Femur (tissue), 1 donor: ENCODE results near the gene ZCCHC24.

ENCODE experiments used
- DNase-seq: peaks from one replicate; pipeline ENCODE4 v3.0.0-alpha.2; 2017

The ZCCHC24 gene

GRCh38 chr10:79430936-79431335 lies 14.5 kb downstream of the ZCCHC24 start:
- DNase-seq: no peak

DNA sequence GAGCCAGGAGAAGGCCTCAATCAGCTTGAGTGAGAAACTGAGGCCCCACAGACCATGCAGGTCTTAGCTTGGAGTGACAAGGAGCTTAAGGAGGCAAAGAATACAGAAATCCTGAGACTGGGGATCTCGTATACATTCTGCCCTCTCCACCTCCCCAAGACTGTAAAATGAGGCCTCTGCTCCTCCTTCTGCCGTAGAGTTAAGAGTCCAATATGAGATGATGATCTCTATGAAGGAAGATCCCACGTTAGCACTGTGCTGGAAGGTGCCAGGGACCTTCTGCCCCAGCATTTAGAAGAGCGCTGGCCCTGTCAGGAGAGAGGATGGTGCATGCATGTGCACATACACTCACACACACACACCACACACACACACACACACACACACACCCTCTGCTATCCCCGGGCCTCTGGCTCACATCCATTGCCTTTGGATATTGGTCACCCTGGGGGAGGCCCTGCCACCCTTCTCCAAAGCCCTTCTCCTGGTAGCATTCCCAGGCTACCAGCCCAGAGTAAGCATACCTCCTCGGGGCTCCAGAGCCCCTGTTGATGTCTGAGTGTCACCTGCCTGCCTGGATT lies 15.0 kb downstream of the ZCCHC24 start:
- no peak for DNase-seq

GRCh38 chr10:79429751-79430150 lies 15.7 kb downstream of the ZCCHC24 start:
- DNase-seq: no peak

- DNase-seq: no peak
Observed at GRCh38 chr10:79427965-79428364, 17.5 kb downstream of the ZCCHC24 start.

- no peak for DNase-seq
Observed at GRCh38 chr10:79425074-79425532, 20.3 kb downstream of the ZCCHC24 start.

GRCh38 chr10:79424221-79425073 lies 21.0 kb downstream of the ZCCHC24 start:
- DNase-seq: no peak

DNA sequence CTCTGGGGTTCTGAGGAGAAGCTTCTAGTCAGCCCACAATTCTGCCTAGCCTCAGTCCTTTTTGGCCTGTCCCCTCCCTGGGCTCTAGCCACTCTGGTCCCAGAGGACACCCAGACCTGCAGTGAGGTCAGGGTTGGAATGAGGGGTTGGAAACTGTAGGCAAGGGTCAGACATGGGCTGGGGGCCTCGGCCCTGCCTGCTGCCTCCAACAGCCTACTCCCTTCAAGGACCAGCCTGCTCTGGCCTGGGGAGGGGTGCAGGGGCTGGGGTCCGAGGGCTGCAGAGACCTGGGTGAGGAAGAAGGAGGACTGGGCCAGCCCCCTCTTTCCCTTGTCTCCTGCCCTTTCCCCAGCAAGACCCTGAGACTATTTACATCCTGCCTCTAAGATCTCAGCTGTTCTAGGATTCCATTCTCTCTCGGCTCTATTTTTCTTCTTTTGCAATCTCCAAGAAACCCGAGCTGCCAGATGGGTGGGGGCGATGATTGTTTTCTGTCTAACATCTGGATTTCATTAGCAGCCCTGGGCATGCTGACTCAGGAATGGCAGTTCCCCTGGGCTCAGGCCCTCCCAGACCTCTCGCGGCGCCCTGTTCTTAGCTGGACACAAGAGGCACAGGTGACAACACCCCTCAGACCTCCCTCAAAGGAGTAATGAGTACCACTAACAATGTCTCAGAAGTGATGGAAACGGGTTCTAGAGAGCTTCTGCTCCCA lies 23.1 kb downstream of the ZCCHC24 start:
- DNase-seq: peak; percentile 75

DNA sequence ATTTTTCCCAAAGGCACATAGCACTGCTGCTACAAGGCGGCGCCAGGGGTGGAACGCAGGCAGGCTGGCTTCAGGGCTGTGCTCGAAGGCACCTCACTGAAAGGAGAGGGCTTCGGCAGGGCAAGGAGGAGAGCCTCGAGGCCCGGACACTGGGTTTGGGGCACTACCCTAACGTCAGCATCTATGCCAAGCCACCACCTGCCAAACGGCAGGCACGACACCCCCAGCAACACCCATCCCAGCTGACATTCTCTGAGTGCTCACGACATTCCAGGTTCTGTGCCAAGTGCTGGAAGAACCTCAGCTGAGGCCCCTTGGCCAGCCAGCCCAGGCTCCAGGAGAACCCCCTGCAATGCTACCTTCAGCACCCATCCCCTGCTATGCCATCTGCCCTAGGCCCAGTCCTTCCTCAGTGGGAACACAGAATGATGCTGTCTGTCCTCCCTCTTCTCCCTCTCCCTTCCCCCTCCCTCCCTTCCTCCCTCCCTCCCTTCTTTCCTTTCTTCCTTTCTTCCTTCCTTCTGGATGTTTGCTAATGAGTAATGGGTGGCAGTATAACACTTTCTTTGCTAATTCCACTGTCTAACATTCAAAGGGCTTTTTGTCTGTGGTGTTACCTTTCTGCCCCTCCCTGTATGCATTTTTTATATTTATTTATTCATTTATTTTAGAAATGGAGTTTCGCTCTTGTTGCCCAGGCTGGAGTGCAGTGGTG lies 24.3 kb downstream of the ZCCHC24 start:
- no peak for DNase-seq

- DNase-seq: peak; percentile 10
Observed at GRCh38 chr10:79418886-79419595, 26.4 kb downstream of the ZCCHC24 start.

DNA sequence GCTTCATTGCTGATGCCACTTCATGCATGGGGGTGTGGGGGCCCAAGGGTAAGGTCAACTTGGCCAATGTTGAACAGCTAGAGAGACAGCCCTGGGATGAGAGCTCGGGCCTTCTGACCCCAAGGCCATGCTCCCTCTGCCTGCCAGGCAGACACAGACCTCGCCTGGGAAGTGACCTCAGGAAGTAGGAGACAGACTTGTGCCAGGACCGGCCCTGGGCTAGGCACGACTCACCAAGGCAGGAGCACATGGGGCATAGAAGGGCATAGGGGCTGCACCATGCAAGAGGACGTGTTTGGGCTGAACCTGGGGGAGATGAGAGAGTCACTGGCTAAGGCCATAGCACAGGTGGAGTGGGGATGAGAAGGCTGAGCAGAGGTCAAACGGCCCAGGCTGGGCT lies 27.1 kb downstream of the ZCCHC24 start:
- DNase-seq: no peak

DNA sequence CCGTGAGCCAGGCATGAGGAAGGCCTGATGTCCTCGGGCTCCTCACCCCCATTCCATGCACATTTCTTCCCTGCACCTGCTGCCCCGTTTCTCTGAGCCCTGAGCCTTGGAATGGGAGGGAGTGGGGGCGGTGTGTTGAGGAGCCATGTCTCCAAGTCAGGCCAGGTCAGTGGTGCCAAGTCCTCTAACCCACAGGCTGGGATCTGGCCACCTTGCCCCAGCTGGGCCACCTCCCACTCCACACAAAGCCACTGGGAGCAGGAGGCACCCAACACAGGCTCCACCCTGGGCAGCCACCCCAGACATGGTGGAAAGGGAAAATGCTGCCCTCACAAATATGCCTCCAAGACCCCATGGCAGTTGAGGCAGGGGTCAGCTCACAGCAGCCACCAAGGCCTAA lies 27.7 kb downstream of the ZCCHC24 start:
- DNase-seq: no peak

DNA sequence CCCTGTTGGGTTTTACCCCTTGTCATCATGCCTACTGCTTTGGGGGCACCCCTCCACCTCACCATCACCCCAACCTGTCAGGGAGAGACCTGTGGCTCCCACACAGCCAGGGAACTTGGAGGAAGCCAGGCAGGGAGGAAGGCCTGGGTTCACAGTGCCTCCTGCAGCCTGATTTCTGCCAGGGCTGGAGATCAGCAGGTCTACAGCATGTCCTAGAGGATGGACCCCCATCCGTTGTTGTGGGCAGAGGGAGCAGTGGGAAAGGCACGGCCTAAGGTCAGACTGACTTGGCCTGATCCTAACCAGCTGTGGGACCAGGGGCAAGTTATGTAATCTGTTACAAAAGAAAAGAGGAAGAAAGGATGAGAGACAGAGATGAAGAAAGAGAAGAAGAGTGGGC lies 28.2 kb downstream of the ZCCHC24 start:
- DNase-seq: no peak

DNA sequence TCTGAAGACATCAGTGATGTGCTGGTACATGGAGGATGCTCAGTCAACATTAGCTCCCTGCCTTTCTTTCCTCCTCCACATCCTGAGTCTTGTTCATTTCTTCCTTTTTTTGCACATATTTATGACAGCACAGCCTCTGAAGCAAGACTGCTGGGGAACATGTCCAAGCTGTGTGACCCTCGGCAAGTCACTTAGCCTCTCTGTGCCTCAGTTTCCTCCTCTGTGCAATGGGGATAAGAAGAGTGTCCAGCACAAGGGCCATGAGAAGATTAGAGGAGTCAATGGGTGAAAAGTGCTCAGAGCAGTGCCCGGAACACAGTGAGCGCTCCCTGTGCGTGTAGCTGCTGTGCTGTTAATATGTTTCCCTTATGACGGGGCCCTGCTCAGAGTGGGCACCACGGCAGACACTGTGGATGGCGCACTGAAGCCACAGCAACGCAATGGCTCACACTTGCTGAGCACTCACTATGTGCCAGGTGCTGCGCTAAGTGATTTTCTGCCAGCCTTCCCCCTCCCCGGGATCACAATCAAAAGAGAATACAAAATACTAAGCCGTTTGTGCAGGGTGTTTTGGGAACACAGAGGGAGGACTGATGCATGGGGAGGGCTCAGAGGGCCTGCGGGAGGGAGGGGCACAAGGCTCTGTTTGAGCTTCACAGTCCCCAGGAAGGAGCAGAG lies 28.7 kb downstream of the ZCCHC24 start:
- DNase-seq: no peak

GRCh38 chr10:79415736-79416577 lies 29.5 kb downstream of the ZCCHC24 start:
- no peak for DNase-seq

DNA sequence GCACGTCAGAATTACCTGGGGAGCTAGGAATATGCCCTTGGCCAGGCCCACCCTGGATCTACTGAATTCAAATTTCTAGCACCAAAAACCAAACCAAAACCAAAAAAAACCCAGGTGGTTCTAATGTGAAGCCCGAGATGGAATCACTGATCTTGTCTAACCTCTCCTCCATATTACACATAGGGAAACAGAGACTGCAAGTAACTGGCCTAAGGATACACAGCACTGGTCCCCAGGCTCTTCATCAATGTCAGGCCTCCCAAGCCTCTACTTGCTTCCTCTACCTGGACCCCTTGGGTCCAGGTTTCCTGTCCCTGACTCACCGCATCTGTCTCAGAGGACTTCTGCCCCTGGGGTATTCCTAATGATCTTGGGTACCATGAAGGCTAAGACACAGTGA lies 30.7 kb downstream of the ZCCHC24 start:
- DNase-seq: no peak

DNA sequence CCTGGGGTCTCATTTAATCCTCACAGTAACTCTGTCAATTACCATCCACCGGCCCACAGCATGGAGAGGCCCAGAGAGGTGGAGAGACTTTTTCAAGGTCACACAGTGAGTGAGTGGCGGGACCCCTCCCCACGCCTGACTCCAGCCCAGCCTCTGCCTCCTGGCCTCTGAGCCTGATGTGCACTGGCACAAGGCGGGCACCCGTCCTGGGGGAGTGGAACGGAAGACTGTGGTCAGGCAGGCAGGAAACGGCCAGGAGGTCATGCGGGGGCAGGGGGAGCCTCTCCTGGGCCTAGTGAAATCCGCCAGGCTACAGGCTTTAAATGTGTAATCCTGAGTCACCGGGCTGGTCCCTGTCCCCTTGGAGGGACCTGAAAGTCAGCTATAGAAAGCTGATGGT lies 32.2 kb downstream of the ZCCHC24 start:
- peak; percentile 43 for DNase-seq

GRCh38 chr10:79412516-79412915 lies 32.9 kb downstream of the ZCCHC24 start:
- DNase-seq: peak; percentile 10

DNA sequence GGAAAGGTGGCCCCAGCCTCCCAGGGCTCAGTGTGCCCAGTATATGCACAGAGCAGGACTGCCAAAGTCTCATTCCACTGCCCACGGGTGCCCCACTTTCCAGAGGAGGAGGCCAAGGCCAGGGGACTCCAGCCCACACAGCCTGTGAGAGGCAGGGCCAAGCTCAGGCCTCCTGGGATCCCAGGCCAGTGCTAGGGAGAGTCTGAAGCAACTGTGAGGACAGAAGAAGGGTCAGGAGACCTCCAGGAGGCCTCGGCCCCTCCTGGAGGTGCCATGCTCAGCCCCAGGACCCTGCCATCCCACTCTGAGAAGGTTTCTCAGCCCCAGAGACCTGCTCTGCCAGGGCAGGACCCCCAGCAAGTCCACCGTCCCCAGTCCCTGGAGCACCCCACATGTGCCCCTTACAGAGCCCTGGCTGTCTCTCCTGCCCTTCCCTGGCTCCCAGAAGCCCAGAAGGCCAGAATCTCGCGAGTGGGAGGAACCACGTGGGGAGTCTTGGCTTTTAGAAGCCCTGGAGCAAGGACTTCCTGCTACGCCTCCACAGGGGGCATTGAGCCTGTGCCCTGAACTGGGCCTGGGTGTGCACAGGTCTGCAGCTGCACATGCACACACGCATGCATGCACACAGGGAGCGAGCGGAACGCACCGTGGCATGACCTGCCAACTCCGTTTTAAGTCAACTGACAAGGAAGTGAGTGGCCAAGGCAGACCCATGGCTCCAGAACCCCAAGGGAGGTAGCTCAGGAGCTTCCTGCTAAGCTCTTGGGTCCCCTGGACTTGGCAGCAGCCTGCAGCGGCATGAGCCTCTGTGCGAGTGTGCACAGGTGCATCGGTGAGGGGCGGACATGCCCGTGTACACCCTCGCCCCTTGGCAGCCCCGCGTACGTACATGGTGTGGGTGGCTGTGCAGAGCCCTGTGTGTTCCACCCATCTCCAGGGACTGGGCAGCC lies 33.6 kb downstream of the ZCCHC24 start:
- DNase-seq: peak; percentile 22

GRCh38 chr10:79410315-79411094 lies 34.9 kb downstream of the ZCCHC24 start:
- DNase-seq: peak; percentile 21
